Lower leg skin (tissue), 3 donors: ENCODE results near the gene STAT5A.

Source experiments
- CTCF ChIP-seq, 3 donors: fragments of 450-650 bp; IDR thresholded peaks; one replicate each; pipeline ENCODE4 v1.5.1; 2016; ENCODE audit warnings: antibody characterized with exemption in 3 of 3, mild to moderate bottlenecking in 3 of 3, moderate library complexity in 2 of 3
- POLR2A ChIP-seq, 2 donors: fragments of 450-650 bp; IDR thresholded peaks; one replicate each; pipeline ENCODE4 v1.6.1; 2016 to 2017; ENCODE audit warnings: antibody characterized with exemption in 2 of 2, mild to moderate bottlenecking in 1 of 2, moderate library complexity in 1 of 2

DNA sequence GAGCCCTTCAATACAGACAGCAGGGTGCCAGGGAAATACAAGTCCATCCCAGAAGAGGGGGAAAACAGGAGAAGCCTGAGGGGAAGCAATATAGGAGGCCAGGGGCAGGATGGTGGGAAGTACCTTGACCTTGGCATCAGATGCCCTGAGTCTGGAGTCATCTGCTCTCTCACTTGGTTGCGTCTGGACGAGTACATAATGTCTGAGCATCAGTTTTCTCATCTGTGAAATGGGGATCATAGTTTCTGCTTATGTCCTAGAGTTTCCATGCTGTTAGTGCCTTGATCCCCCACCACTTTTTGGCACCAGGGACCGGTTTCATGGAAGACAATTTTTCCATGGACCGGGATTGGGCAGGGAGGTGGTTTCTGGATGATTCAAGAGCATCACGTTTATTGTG lies 2.3 kb downstream of the STAT5A start:
- TF ChIP-seq CTCF (IDR thresholded peaks at IDR 0.05) (no peak), POLR2A (IDR thresholded peaks at IDR 0.05) (no peak)
